HepG2 (cell line): Measurements from ENCODE around the gene SWSAP1. TPM values are rescaled to one million over a fixed set of nuclear protein-coding genes. Genes with fewer than 3 reads are reported as not detected.

Experiments used
- ATAC-seq: fragments of 200-7000 bp; cut with Tn5 transposase; 3 replicates; pipeline ENCODE4 v1.9.1; 2020; ENCODE audit warnings: mild to moderate bottlenecking, moderate library complexity
- BruUV-seq: library from RNA; stranded (reverse); fragments of 400-500 nt; replicated peaks from 2 replicates; lab custom pipeline; 2021; lab: Mats Ljungman, UMichigan
- CTCF ChIA-PET: fragments of 300-600 bp; formaldehyde crosslinking; extraction: SDS; loops from one replicate; lab custom pipeline; 2021; ENCODE audit warnings: low total read pairs, inconsistent platforms, low intra/inter-chr PET ratio; lab: Yijun Ruan, JAX
- POLR2A ChIA-PET: fragments of 350-600 bp; sonication (Branson Sonifier 250); formaldehyde crosslinking; loops from one replicate; lab custom pipeline; 2020; ENCODE audit warnings: antibody characterized with exemption, inconsistent platforms; lab: Yijun Ruan, JAX
- DNase-seq: peaks from one replicate; pipeline ENCODE4 v3.0.0-alpha.2; 2015; ENCODE audit warnings: low spot score
- FAIRE-seq: peaks from 3 replicates; lab custom pipeline; 2011; peaks lifted over from hg19 to GRCh38; lab: Jason Lieb, UNC
- H2AFZ ChIP-seq: one replicate; pipeline ENCODE4 v1.6.1; 2011; ENCODE audit warnings: low read length, inconsistent platforms
- H3K27ac ChIP-seq: fragments of 300-600 bp; 3 replicates; pipeline ENCODE4 v1.8.0; 2011; ENCODE audit warnings: mixed run types, mild to moderate bottlenecking, mixed read lengths, low read length, inconsistent platforms; ENCODE audit not compliant: insufficient read depth; ENCODE audit errors: extremely low read length
- H3K27me3 ChIP-seq, 2 experiments: fragments of 200-600 bp in 1 of 2; 2 replicates in 1 of 2; 3 replicates in 1 of 2; pipeline versions ENCODE4 v1.6.0 to v1.8.0; 2011; ENCODE audit warnings: low read length in 2 of 2, mild to moderate bottlenecking in 2 of 2, moderate library complexity in 2 of 2, inconsistent platforms in 1 of 2; ENCODE audit not compliant: insufficient read depth in 2 of 2, control insufficient read depth in 1 of 2
- H3K36me3 ChIP-seq, 2 experiments: fragments of 200-600 bp in 1 of 2; replicated peaks in 1 of 2; 2 replicates in 1 of 2; 3 replicates in 1 of 2; pipeline versions ENCODE4 v1.5.1 to v1.8.0; 2011; ENCODE audit warnings: low read length in 2 of 2, inconsistent platforms in 1 of 2; ENCODE audit not compliant: insufficient read depth in 2 of 2, control insufficient read depth in 1 of 2
- H3K4me1 ChIP-seq: 2 replicates; pipeline ENCODE4 v1.5.1; 2012; ENCODE audit warnings: low read length, inconsistent platforms; ENCODE audit not compliant: insufficient read depth
- H3K4me2 ChIP-seq: 2 replicates; pipeline ENCODE4 v1.6.0; 2011; ENCODE audit warnings: low read depth, low read length, inconsistent platforms
- H3K4me3 ChIP-seq, 3 experiments: fragments of 200-600 bp in 1 of 3; sonication (generic), shearing (Covaris generic) in 1 of 3; replicated peaks in 1 of 3; 2 replicates each; pipeline ENCODE4 v1.5.1; 2011 to 2016; ENCODE audit warnings: low read length in 3 of 3, inconsistent platforms in 2 of 3, low read depth in 2 of 3, mild to moderate bottlenecking in 2 of 3, control low read depth in 1 of 3, mixed read lengths in 1 of 3; ENCODE audit not compliant: insufficient read depth in 1 of 3
- H3K79me2 ChIP-seq: one replicate; pipeline ENCODE4 v1.6.1; 2011; ENCODE audit warnings: low read length, inconsistent platforms; ENCODE audit not compliant: insufficient read depth
- H3K9ac ChIP-seq: 2 replicates; pipeline ENCODE4 v1.6.0; 2011; ENCODE audit warnings: mild to moderate bottlenecking, low read depth, low read length, inconsistent platforms; ENCODE audit not compliant: insufficient read depth
- H3K9me3 ChIP-seq: 2 replicates; pipeline ENCODE4 v1.5.1; 2012; ENCODE audit warnings: mild to moderate bottlenecking, low read length
- H4K20me1 ChIP-seq: 2 replicates; pipeline ENCODE4 v1.6.0; 2011; ENCODE audit warnings: inconsistent platforms, mild to moderate bottlenecking, low read length, moderate library complexity; ENCODE audit not compliant: insufficient read depth
- HOXA3 ChIP-seq: sonication (generic); formaldehyde crosslinking; IDR thresholded peaks from 2 replicates; pipeline ENCODE4 v1.5.0; 2020; ENCODE audit warnings: missing genetic modification reagents
- NCOA1 ChIP-seq: sonication (generic); formaldehyde crosslinking; IDR thresholded peaks from 2 replicates; pipeline ENCODE4 v1.9.0; 2021; ENCODE audit warnings: missing genetic modification reagents
- NFKB2 ChIP-seq: sonication (generic); formaldehyde crosslinking; IDR thresholded peaks from 2 replicates; pipeline ENCODE4 v1.4.0; 2020; ENCODE audit warnings: missing genetic modification reagents, borderline replicate concordance
- RARA ChIP-seq: IDR thresholded peaks from 2 replicates; pipeline ENCODE4 v1.6.1; 2016; ENCODE audit warnings: missing genetic modification reagents, missing compliant biosample characterization
- RBM22 ChIP-seq: fragments of 200-400 bp; formaldehyde crosslinking; optimal IDR thresholded peaks from 2 replicates; pipeline ENCODE3; 2017; ENCODE audit warnings: mild to moderate bottlenecking, low read length, moderate library complexity
- TBL1XR1 ChIP-seq: fragments of 150-350 bp; IDR thresholded peaks from 2 replicates; pipeline ENCODE4 v1.6.1; 2014; ENCODE audit warnings: borderline replicate concordance, low read length; ENCODE audit not compliant: partially characterized antibody
- U2AF2 ChIP-seq: fragments of 200-400 bp; formaldehyde crosslinking; IDR thresholded peaks from 2 replicates; pipeline ENCODE4 v1.6.1; 2017; ENCODE audit warnings: low read depth, mild to moderate bottlenecking, low read length
- ZFP36L1 ChIP-seq: sonication (generic); formaldehyde crosslinking; IDR thresholded peaks from 2 replicates; pipeline ENCODE4 v1.8.0; 2022; ENCODE audit warnings: mild to moderate bottlenecking, missing genetic modification reagents, moderate library complexity
- ZIK1 ChIP-seq: sonication (generic); formaldehyde crosslinking; IDR thresholded peaks from 2 replicates; pipeline ENCODE4 v1.5.0; 2020; ENCODE audit warnings: mild to moderate bottlenecking, low read depth, missing genetic modification reagents, borderline replicate concordance
- ZNF256 ChIP-seq: sonication (generic); formaldehyde crosslinking; conservative IDR thresholded peaks from 2 replicates; pipeline ENCODE4 v1.4.0; 2020; ENCODE audit warnings: missing genetic modification reagents
- ZNF431 ChIP-seq: sonication (generic); formaldehyde crosslinking; IDR thresholded peaks from 2 replicates; pipeline ENCODE4 v1.9.0; 2022; ENCODE audit warnings: missing genetic modification reagents, low read depth, mild to moderate bottlenecking, borderline replicate concordance
- ZNF788 ChIP-seq: sonication (generic); formaldehyde crosslinking; IDR thresholded peaks from 2 replicates; pipeline ENCODE4 v1.5.0; 2020; ENCODE audit warnings: mild to moderate bottlenecking, missing genetic modification reagents, borderline replicate concordance
- ZNF841 ChIP-seq: sonication (generic); formaldehyde crosslinking; IDR thresholded peaks from 2 replicates; pipeline ENCODE4 v1.8.1; 2023; ENCODE audit warnings: missing genetic modification reagents, borderline replicate concordance
- ZSCAN31 ChIP-seq: sonication (generic); formaldehyde crosslinking; IDR thresholded peaks from 2 replicates; pipeline ENCODE4 v1.5.0; 2020; ENCODE audit warnings: low read depth, mild to moderate bottlenecking, missing genetic modification reagents
- WGBS: methylation state at CpG from one replicate; pipeline ENCODE4 v1.1.6; 2017; ENCODE audit warnings: low lambda C conversion rate; 5-methylcytosine and 5-hydroxymethylcytosine counted together
- in situ Hi-C: cut with HindIII; loops from 2 replicates; pipeline ENCODE4 v1.10.0; 2017; ENCODE audit warnings: low pct_unique_long_range_greater_than_20kb; ENCODE audit not compliant: extremely low pct_ligation_motif_present
- intact Hi-C: fragments of 100-400 bp; cut with micrococcal nuclease; formaldehyde crosslinking; loops from one replicate; pipeline ENCODE4 v1.10.0; 2022; ENCODE audit not compliant: unreplicated experiment
- polyA plus RNA-seq, 8 experiments: library from polyadenylated mRNA; depleted of rRNA in 3 of 8; stranded (reverse) in 7 of 8; unstranded in 1 of 8; fragments of >200 nt; fragmentation: Illumina TruSeq in 4 of 8; extraction: Trizol in 4 of 8; gene quantifications; 2 replicates each; pipeline versions ENCODE4 v1.2.1 to v1.2.3, GENCODE V29; 2011 to 2016; ENCODE audit warnings: low read depth in 4 of 8, missing spikeins in 1 of 8, mixed read lengths in 1 of 8; ENCODE audit not compliant: insufficient read depth in 1 of 8
- total RNA-seq, 5 experiments: library from RNA; depleted of rRNA; stranded (reverse); fragments of >200 nt; fragmentation: Illumina TruSeq; extraction: Trizol; gene quantifications; 2 replicates each; pipeline ENCODE4 v1.2.3, GENCODE V29; 2016; ENCODE audit warnings: low read depth in 1 of 5
- TF ChIP-seq, protein P1 (sequence below): sonication (generic); formaldehyde crosslinking; IDR thresholded peaks from 2 replicates; pipeline ENCODE4 v1.4.0; 2020; ENCODE audit warnings: missing genetic modification reagents
- TF ChIP-seq, protein P2 (sequence below): sonication (generic); formaldehyde crosslinking; IDR thresholded peaks from 2 replicates; pipeline ENCODE4 v1.9.0; 2021; ENCODE audit warnings: mild to moderate bottlenecking, missing genetic modification reagents
- TF ChIP-seq, protein P3 (sequence below): sonication (generic); formaldehyde crosslinking; IDR thresholded peaks from 2 replicates; pipeline ENCODE4 v1.5.0; 2020; ENCODE audit warnings: mild to moderate bottlenecking, missing genetic modification reagents

SWSAP1 gene
- total and polyA plus RNA-seq, 2 of the 13 experiments (the other 11 are each of a cell fraction or from before 2014, with no cell fraction given), result 2.7 to 3.3 TPM

DNA sequence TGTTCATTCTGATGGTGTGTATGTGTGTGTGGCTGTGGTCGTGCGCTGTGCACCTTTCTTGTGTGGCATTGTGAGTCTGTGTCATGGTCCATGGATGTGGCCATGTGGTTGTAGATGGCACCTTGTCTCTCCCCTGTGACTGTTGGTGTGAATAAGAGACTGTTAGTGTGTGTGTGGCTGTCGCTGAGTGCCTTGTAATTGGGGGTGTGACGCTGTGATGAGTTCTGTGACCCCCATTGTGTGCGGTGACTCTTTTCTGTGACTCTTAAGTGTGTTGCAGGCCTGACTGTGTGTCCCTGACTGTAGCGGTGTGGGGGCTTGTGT, 18.4 kb upstream of the SWSAP1 start:
- peak overlapping the region; percentile 78 for H3K4me2 ChIP-seq
- H3K4me3 ChIP-seq, result peak overlapping the region; percentile 54 to 69 (median 66); a peak in 4 of 6 replicates
- H3K9me3 ChIP-seq, result no peaks in the 10 kb centered on the region
- no peak for ATAC-seq
- TF ChIP-seq ZNF841 (CRISPR knock-in tag) (no peak), U2AF2 (no peak), NCOA1 (CRISPR knock-in tag) (no peak), TBL1XR1 (no peak), NFKB2 (CRISPR knock-in tag) (no peak), RBM22 (no peak), ZSCAN31 (CRISPR knock-in tag) (no peak), RARA (CRISPR knock-in tag) (no peak), ZIK1 (CRISPR knock-in tag) (no peak), ZFP36L1 (CRISPR knock-in tag) (no peak), HOXA3 (CRISPR knock-in tag) (no peak), ZNF431 (no peak), ZNF256 (CRISPR knock-in tag) (no peak), ZNF788 (CRISPR knock-in tag) (0 out of 2 replicates have a peak, but pooled peaks have one; percentile 45)
- TF ChIP-seq, protein P1, sequence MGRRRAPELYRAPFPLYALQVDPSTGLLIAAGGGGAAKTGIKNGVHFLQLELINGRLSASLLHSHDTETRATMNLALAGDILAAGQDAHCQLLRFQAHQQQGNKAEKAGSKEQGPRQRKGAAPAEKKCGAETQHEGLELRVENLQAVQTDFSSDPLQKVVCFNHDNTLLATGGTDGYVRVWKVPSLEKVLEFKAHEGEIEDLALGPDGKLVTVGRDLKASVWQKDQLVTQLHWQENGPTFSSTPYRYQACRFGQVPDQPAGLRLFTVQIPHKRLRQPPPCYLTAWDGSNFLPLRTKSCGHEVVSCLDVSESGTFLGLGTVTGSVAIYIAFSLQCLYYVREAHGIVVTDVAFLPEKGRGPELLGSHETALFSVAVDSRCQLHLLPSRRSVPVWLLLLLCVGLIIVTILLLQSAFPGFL, result no peak
- TF ChIP-seq, protein P2, sequence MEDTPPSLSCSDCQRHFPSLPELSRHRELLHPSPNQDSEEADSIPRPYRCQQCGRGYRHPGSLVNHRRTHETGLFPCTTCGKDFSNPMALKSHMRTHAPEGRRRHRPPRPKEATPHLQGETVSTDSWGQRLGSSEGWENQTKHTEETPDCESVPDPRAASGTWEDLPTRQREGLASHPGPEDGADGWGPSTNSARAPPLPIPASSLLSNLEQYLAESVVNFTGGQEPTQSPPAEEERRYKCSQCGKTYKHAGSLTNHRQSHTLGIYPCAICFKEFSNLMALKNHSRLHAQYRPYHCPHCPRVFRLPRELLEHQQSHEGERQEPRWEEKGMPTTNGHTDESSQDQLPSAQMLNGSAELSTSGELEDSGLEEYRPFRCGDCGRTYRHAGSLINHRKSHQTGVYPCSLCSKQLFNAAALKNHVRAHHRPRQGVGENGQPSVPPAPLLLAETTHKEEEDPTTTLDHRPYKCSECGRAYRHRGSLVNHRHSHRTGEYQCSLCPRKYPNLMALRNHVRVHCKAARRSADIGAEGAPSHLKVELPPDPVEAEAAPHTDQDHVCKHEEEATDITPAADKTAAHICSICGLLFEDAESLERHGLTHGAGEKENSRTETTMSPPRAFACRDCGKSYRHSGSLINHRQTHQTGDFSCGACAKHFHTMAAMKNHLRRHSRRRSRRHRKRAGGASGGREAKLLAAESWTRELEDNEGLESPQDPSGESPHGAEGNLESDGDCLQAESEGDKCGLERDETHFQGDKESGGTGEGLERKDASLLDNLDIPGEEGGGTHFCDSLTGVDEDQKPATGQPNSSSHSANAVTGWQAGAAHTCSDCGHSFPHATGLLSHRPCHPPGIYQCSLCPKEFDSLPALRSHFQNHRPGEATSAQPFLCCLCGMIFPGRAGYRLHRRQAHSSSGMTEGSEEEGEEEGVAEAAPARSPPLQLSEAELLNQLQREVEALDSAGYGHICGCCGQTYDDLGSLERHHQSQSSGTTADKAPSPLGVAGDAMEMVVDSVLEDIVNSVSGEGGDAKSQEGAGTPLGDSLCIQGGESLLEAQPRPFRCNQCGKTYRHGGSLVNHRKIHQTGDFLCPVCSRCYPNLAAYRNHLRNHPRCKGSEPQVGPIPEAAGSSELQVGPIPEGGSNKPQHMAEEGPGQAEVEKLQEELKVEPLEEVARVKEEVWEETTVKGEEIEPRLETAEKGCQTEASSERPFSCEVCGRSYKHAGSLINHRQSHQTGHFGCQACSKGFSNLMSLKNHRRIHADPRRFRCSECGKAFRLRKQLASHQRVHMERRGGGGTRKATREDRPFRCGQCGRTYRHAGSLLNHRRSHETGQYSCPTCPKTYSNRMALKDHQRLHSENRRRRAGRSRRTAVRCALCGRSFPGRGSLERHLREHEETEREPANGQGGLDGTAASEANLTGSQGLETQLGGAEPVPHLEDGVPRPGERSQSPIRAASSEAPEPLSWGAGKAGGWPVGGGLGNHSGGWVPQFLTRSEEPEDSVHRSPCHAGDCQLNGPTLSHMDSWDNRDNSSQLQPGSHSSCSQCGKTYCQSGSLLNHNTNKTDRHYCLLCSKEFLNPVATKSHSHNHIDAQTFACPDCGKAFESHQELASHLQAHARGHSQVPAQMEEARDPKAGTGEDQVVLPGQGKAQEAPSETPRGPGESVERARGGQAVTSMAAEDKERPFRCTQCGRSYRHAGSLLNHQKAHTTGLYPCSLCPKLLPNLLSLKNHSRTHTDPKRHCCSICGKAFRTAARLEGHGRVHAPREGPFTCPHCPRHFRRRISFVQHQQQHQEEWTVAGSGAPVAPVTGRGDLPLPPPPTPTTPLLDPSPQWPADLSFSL (CRISPR knock-in tag), result peak; percentile 95
- TF ChIP-seq, protein P3, sequence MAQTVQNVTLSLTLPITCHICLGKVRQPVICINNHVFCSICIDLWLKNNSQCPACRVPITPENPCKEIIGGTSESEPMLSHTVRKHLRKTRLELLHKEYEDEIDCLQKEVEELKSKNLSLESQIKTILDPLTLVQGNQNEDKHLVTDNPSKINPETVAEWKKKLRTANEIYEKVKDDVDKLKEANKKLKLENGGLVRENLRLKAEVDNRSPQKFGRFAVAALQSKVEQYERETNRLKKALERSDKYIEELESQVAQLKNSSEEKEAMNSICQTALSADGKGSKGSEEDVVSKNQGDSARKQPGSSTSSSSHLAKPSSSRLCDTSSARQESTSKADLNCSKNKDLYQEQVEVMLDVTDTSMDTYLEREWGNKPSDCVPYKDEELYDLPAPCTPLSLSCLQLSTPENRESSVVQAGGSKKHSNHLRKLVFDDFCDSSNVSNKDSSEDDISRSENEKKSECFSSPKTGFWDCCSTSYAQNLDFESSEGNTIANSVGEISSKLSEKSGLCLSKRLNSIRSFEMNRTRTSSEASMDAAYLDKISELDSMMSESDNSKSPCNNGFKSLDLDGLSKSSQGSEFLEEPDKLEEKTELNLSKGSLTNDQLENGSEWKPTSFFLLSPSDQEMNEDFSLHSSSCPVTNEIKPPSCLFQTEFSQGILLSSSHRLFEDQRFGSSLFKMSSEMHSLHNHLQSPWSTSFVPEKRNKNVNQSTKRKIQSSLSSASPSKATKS (CRISPR knock-in tag), result no peak
- TF ChIP-seq, all 625 proteins: peak for 2
- ChIA-PET CTCF (no interaction called here), POLR2A (no interaction called here)
- intact Hi-C loops (no loop called here), in situ Hi-C loops (no loop called here)
- no peaks in the 10 kb centered on the region for H3K27me3 ChIP-seq
- BruUV-seq, result no TSS peak
- WGBS, result 87% methylated on average over 4 of the region's 6 CpGs
- no peak for DNase-seq
- H3K36me3 ChIP-seq, result no peaks in the 10 kb centered on the region
- H3K79me2 ChIP-seq, result no peaks in the 10 kb centered on the region
- no peak overlapping the region for H2AFZ ChIP-seq
- H3K4me1 ChIP-seq, result peaks cover 10% of the 10 kb centered on the region
- no peak for FAIRE-seq
- H4K20me1 ChIP-seq, result no peaks in the 10 kb centered on the region
- H3K27ac ChIP-seq, result no peak overlapping the region
- H3K9ac ChIP-seq, result peak overlapping the region; percentile 60; the same call in 1 of the 2 replicates
